ENCODE results near the gene ATRNL1. TPM values are rescaled to one million over a fixed set of nuclear protein-coding genes. Genes with fewer than 3 reads are reported as not detected.

ATRNL1 gene
- polyA plus RNA-seq, 1 donor from 2014 or later, result 47.8 TPM

DNA sequence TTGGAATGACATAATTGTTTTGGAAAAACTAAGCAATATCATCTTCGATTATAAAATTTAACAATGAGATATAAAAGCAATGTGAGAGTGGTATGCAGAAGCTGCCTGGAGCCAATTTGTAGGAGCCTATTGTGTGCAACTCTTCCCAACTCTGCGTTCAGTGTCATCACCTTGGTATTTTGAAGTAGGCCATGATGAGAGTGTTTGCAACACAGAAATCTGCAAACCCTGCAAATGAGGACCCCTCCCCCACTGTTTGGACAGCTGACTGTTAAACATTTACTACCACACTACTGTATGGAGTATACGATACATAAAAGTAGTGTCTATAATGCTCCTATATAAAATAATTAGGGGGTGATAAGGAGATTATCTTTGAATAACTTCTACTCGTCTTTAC is 531.3 kb downstream of the ATRNL1 start:
- Histone ChIP-seq H3K27ac (ENCODE audit: low read length) (no peak overlapping the region), H3K36me3 (ENCODE audit: insufficient read depth, low read length) (no peaks in the 10 kb centered on the region), H3K79me2 (replicated peaks; ENCODE audit: insufficient read depth, low read length) (no peaks in the 10 kb centered on the region), H4K20me1 (ENCODE audit: insufficient read depth) (no peaks in the 10 kb centered on the region), H3K27me3 (ENCODE audit: insufficient read depth, low read depth, low read length) (no peaks in the 10 kb centered on the region), H3F3A (ENCODE audit: insufficient read depth, low read length, poor library complexity, severe bottlenecking) (no peaks in the 10 kb centered on the region), H3K9me2 (ENCODE audit: insufficient read depth, low read length) (no peaks in the 10 kb centered on the region), H3K9me3 (ENCODE audit: low read length) (no peaks in the 10 kb centered on the region), H3K9ac (ENCODE audit: low read length) (no peak overlapping the region), H2AFZ (ENCODE audit: low read depth, low read length) (no peak overlapping the region), H3K4me2 (ENCODE audit: low read length) (no peak overlapping the region), H3K4me3 (ENCODE audit: low read length) (no peak overlapping the region)
- TF ChIP-seq TAF1 (IDR thresholded peaks at IDR 0.05; ENCODE audit: low read depth), result no peak
- TF ChIP-seq EP300 (conservative IDR thresholded peaks at IDR 0.05; ENCODE audit: poor library complexity, severe bottlenecking), result no peak
- no peak for TF ChIP-seq EZH2 (IDR thresholded peaks at IDR 0.05; ENCODE audit: borderline replicate concordance, insufficient read depth, low read length, poor library complexity, severe bottlenecking)
- TF ChIP-seq SMC3 (conservative IDR thresholded peaks at IDR 0.05; ENCODE audit: poor library complexity), result no peak
- TF ChIP-seq RAD21 (conservative IDR thresholded peaks at IDR 0.05), result no peak
- TF ChIP-seq POLR2AphosphoS5 (IDR thresholded peaks at IDR 0.05), result no peak
- TF ChIP-seq MXI1 (conservative IDR thresholded peaks at IDR 0.05; ENCODE audit: poor library complexity, severe bottlenecking), result no peak
- TF ChIP-seq, protein P1, sequence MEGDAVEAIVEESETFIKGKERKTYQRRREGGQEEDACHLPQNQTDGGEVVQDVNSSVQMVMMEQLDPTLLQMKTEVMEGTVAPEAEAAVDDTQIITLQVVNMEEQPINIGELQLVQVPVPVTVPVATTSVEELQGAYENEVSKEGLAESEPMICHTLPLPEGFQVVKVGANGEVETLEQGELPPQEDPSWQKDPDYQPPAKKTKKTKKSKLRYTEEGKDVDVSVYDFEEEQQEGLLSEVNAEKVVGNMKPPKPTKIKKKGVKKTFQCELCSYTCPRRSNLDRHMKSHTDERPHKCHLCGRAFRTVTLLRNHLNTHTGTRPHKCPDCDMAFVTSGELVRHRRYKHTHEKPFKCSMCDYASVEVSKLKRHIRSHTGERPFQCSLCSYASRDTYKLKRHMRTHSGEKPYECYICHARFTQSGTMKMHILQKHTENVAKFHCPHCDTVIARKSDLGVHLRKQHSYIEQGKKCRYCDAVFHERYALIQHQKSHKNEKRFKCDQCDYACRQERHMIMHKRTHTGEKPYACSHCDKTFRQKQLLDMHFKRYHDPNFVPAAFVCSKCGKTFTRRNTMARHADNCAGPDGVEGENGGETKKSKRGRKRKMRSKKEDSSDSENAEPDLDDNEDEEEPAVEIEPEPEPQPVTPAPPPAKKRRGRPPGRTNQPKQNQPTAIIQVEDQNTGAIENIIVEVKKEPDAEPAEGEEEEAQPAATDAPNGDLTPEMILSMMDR (IDR thresholded peaks at IDR 0.05; ENCODE audit: poor library complexity, severe bottlenecking), result no peak
- TF ChIP-seq, protein P2, sequence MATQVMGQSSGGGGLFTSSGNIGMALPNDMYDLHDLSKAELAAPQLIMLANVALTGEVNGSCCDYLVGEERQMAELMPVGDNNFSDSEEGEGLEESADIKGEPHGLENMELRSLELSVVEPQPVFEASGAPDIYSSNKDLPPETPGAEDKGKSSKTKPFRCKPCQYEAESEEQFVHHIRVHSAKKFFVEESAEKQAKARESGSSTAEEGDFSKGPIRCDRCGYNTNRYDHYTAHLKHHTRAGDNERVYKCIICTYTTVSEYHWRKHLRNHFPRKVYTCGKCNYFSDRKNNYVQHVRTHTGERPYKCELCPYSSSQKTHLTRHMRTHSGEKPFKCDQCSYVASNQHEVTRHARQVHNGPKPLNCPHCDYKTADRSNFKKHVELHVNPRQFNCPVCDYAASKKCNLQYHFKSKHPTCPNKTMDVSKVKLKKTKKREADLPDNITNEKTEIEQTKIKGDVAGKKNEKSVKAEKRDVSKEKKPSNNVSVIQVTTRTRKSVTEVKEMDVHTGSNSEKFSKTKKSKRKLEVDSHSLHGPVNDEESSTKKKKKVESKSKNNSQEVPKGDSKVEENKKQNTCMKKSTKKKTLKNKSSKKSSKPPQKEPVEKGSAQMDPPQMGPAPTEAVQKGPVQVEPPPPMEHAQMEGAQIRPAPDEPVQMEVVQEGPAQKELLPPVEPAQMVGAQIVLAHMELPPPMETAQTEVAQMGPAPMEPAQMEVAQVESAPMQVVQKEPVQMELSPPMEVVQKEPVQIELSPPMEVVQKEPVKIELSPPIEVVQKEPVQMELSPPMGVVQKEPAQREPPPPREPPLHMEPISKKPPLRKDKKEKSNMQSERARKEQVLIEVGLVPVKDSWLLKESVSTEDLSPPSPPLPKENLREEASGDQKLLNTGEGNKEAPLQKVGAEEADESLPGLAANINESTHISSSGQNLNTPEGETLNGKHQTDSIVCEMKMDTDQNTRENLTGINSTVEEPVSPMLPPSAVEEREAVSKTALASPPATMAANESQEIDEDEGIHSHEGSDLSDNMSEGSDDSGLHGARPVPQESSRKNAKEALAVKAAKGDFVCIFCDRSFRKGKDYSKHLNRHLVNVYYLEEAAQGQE (IDR thresholded peaks at IDR 0.05; ENCODE audit: borderline replicate concordance), result no peak

- H3K27me3 ChIP-seq (ENCODE audit: insufficient read depth, low read depth, low read length), result no peaks in the 10 kb centered on the region
- no peak for TF ChIP-seq MXI1 (conservative IDR thresholded peaks at IDR 0.05; ENCODE audit: poor library complexity, severe bottlenecking)
- TF ChIP-seq EP300 (conservative IDR thresholded peaks at IDR 0.05; ENCODE audit: poor library complexity, severe bottlenecking), result no peak
- TF ChIP-seq RAD21 (conservative IDR thresholded peaks at IDR 0.05), result no peak
- TF ChIP-seq POLR2AphosphoS5 (IDR thresholded peaks at IDR 0.05), result no peak
- TF ChIP-seq, protein P2 (IDR thresholded peaks at IDR 0.05; ENCODE audit: borderline replicate concordance), result no peak
- TF ChIP-seq, protein P1 (IDR thresholded peaks at IDR 0.05; ENCODE audit: poor library complexity, severe bottlenecking), result no peak
- TF ChIP-seq SMC3 (conservative IDR thresholded peaks at IDR 0.05; ENCODE audit: poor library complexity), result no peak
- TF ChIP-seq TAF1 (IDR thresholded peaks at IDR 0.05; ENCODE audit: low read depth), result no peak
- TF ChIP-seq EZH2 (IDR thresholded peaks at IDR 0.05; ENCODE audit: borderline replicate concordance, insufficient read depth, low read length, poor library complexity, severe bottlenecking), result no peak
Measured at GRCh38 chr10:115628616-115629015, 535.5 kb downstream of the ATRNL1 start.

More at GRCh38 chr10:115628616-115629015, 535.5 kb downstream of the ATRNL1 start:
- no peaks in the 10 kb centered on the region for H3F3A ChIP-seq (ENCODE audit: insufficient read depth, low read length, poor library complexity, severe bottlenecking)
- no peaks in the 10 kb centered on the region for H3K9me2 ChIP-seq (ENCODE audit: insufficient read depth, low read length)
- H3K4me2 ChIP-seq (ENCODE audit: low read length), result no peak overlapping the region
- no peaks in the 10 kb centered on the region for H3K36me3 ChIP-seq (ENCODE audit: insufficient read depth, low read length)
- H3K9me3 ChIP-seq (ENCODE audit: low read length), result no peaks in the 10 kb centered on the region
- no peaks in the 10 kb centered on the region for H3K79me2 ChIP-seq (replicated peaks; ENCODE audit: insufficient read depth, low read length)
- no peak overlapping the region for H3K4me3 ChIP-seq (ENCODE audit: low read length)
- H3K27ac ChIP-seq (ENCODE audit: low read length), result no peak overlapping the region
- no peaks in the 10 kb centered on the region for H4K20me1 ChIP-seq (ENCODE audit: insufficient read depth)
- H3K9ac ChIP-seq (ENCODE audit: low read length), result no peak overlapping the region
- no peak overlapping the region for H2AFZ ChIP-seq (ENCODE audit: low read depth, low read length)
